GM21390 (cell line): Measurements from ENCODE around the gene WWOX.

Experiments used
- ATAC-seq: cut with Tn5 transposase; IDR thresholded peaks from one replicate; pipeline ENCODE4 v1.9.1; 2021; ENCODE audit not compliant: unreplicated experiment

Gene WWOX

DNA sequence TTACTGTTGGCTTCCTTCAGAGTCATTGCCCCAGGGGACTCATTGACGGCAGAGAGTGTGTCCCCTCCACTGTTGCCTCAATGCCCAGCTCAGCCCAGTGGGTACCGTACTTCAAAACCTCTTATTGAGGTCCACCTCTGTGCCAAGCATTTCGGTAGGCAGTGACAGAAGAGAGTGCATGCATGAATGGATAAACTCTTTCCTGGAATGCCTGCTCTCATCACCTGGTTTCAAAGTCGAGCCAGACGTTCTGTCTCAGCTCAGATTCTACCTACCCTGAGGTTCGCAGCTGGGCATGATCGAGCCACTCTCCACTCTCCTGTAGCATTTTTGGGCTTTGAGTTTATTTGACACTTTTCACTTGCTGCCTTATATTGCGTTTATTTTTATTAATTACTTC, 854.1 kb downstream of the WWOX start:
- ATAC-seq, result no peak

DNA sequence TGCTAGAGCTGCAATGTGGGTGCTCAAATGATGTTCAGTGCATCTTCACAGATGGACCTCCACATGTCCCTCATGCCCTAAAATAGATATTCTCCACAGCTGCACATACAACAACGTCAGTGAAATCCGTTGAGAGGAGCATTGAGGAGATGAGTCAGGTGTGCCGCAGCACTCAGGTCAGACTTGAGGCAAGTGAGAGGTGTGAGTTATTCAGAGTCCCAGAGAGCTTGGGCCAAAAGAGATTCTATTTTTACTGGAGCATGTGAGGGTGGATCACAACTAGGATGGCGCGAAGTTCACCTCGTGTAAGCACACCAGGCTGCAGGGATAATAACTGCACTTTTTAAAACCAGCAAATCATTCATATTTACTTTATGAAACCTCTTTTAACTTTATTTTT, 855.8 kb downstream of the WWOX start:
- ATAC-seq, result no peak

DNA sequence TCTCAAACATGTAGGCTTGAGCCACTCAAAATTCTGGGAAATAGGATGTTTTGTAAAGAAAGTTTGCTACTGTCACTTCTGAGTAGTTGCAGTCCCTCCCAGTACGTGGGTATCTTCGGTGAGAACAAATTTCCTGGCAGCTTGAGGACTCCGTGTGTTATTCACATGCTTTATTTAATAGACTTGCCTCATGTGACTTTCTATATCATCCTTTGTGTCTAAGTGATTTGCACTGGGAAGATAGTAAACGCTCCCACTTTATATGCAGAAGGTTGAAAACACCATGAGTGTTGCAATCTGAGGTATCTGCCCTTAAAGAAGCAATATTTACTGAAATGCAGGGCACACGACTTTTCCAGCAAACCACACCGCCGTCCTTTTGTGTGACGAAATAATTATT, 857.4 kb downstream of the WWOX start:
- ATAC-seq, result no peak

DNA sequence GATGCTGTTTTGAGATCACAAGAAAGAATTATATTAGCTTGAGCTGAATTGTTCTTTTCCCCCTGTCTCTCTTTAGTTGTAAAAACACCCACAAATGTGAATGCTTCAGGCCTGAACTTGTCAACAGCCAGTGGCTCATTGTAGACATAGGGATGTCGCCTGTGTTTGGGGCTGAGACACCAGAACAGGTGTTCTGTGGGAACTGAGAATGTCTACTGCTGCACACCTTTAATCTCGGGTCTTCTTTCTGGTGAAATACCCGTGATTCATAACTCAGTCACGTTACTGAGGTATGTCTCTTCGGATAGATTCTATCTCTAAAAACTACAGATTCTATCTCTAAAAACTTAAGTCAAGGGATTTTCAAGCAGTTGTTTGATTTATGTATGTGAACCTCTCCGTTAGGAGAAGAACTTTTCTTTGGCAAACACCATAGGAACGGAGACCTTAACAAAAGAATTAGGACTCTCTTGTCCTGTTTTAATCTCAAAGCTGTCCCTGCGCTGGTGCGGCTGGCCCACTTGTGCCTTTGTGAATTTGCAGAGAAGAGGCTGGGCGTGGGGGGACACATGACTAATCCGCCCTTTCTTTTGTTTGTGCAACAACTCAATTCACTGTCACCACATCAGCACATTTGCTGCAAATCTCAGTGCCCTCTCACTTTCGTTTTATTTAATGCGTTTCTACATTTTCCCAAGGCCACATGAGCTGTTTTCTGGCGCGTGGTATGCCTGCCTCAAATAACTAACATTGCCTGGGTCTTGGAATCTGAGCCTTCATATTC, 858.1 kb downstream of the WWOX start:
- no peak for ATAC-seq

DNA sequence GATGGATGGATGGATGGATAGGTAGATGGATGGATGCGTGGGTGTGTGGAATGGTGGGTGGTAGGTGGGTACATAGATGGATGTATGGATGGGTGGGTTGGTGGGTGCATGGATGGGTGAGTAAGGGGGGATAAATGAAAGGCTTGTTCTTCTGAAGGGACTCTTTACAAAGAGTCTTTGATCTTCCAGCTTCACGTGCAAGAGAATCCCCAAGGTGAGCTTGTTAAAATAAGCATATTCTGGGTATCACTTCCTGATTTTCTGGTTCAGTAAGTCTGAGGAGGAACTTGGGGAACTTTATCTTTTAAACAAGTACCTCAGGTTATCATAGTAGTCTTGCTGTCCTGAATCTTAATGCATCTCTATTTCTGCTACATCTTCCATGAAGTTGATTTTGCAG, 862.0 kb downstream of the WWOX start:
- peak; percentile 53 for ATAC-seq

DNA sequence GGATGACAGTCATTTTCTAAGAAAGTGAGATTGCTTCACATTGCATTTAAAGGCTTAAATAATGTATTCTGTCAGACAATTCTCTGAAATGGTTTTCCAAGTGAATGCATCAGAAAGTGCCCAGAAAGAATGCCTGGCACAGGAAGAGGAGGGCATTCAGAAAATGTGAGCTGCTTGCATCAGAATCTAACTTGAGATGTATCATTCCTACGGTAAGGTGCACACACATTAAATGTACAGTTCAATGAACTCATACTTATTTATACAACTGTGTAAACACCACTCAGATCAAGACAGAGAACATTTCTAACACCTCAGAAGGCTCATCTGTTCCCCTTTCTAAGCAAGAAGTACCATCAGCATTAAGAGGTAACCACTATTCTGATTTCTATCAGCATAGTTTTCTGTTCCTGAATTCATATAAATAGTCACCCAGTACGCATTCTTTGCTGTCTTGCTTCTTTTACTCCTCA, 863.0 kb downstream of the WWOX start:
- peak; percentile 93 for ATAC-seq

DNA sequence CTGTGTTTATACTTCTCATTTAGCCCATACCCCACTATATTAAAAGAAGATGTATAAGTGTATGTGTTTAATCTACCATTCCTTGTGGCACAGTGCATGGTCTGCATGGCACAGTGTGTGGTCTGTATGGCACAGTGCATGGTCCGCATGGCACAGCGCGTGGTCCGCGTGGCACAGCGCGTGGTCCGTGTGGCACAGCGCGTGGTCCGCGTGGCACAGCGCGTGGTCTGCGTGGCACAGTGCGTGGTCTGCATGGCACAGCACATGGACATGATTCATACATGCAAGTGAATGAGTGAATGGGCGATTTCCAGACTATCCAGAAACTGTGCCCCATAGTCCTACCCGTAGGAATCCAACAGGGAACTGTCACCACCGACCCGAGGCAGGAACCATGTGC, 868.5 kb downstream of the WWOX start:
- ATAC-seq, result no peak

DNA sequence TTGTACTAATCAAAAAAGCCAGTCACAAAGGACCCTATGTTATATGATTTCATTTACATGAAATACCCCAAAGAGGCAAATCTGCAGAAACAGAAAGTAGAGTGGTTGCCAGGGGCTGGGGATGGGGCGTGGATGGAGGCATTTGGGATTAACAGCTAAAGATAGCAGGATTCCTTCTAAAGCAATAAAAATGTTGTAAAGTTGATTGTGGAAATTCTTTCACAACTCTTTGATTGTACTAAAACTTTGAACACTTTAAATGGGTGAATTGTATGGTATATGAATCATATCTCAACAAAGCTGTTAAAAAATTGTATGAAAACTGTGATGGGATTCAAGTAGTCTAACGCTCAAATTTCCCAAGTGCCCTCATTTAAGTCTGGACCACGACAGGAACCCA, 870.3 kb downstream of the WWOX start:
- ATAC-seq, result no peak

DNA sequence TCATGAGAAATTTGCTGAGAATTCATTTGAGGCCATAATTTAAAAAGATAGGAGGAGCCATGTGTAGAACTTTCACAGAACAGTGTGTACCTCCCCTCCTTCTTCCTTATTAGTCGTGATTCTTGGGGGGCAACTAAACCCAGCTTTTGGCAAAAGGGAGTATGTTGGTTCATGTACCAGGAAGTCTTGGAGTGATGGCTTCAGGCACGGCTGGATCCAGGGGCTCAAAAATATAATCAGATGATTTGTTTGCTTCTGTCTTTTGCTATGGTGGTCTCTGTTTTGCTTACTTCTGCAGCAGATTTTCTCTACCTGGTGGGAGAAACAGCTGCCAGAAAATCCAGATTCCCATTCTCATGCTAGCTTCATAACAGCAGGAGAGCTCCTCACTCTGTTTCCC, 871.2 kb downstream of the WWOX start:
- no peak for ATAC-seq

DNA sequence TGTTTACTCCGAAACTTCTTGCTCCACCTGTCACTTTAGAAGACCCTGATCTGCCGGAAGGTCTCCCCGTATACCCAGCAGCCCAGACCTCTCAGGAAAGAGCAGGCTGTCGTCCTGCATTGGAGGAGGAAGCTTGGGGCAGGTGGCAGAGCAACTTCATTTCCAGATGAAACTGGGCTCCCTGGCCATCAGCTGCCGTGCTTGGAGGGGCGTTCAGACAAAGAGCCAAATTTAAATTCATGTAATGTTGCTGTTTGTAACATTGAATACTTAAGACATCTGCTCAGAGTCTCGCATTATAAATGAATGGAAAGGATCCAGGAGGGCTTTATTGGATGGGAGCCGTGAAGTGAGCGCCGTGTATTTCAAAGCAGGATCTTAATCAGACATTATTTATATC, 872.6 kb downstream of the WWOX start:
- no peak for ATAC-seq

DNA sequence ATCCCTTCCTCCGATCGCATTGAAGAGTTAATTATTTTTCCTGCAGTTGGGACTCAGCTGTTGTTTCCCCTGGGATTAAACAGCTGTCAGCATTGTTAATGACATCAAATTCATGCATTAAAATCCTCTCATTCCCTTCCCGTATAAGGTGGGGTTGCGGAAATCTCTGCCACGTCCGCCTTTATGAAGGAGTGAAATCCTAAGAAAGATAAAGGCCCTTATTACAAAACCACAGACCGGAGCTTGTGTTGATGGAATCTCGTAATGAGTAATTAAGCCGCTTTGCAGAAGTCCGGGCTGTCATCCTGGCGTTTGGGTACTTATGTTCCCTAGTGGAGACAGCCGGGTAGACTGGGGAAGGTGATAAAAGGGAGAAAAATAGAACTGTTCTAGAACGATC, 873.5 kb downstream of the WWOX start:
- ATAC-seq, result no peak

DNA sequence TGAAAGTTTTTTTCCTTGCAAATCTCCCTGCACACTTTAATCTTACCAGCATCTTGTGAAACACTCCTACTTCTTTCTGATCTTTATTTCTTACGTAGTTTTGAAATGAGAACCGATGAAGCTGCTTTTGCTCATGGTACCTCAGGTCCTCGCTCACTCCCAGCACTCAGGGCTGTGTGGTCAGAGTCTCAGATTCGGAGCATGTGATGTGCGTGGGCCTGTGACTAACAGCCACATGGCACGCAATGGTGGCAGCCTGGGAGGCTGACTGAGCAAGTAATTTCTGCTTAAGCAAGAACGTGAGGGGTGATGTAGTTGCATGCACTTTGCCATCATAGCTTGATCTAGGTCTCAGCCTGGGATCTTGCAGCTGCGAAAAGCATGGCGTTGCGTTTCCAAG, 876.8 kb downstream of the WWOX start:
- ATAC-seq, result no peak

DNA sequence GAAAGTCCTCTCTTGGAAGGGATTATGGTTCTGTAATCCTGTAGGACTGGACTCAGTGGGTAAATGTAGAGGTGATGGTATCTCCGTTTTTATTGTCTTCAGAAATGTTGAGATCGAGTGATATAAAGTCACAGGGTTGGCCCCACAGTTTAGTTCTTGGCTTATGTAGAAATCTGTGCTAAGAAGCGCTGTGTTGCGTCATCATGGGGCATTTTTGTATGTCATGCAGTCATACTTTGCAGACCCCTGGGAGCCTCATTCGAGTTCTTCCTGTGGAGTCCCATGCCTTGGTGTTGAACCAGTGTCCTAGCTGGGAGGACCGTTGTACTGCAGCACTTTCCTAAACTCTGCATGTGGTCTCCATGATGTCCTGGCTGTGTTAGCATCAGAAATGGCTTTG, 881.4 kb downstream of the WWOX start:
- ATAC-seq, result no peak

DNA sequence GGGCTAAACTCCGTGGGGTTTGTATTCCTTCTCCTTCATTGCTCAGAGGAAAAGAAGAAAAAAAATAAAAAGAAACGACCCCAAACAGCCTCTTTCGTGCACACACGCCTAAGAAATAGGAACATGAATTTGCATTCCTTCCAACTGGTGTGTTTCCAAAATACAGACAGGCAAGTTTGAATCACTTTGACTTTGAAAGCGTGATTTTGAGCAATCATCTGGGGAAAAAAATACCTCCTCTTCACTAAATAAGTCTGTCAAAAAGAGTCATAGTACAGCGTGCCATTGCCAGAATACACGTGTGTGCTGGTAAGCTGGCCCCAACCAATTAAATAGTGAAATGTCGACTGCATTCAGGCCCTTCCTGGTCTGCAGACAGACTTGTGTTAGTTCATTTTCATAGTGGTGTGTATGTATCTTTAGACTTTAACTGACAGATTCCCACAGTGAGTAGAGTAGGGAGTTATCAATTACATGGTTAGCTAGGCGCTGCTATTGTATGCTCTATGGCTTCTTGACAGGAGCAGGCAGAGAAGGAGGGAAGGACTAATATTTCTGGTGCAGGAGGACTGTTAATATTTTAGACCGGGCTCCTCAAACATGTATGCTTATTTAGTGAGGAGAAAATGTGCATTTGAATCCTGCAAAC, 882.8 kb downstream of the WWOX start:
- no peak for ATAC-seq

DNA sequence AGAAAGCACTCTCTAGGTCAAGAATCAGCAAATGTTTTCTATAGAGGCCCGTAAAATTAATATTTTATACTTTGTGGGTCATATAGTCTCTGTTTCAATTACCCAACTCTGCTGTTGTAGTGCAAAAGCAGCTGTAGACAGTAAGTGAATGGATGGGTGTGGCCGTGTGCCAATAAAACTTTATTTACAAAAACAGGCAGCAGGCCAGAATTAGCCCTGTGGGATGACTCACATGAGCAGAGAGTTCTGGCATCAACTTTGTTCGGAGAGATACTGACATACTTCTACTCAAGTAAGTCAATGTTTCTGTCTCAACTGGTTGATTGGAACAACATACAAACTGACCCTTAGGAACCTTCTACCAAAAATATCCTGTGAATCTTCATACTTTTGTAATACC, 884.9 kb downstream of the WWOX start:
- no peak for ATAC-seq

DNA sequence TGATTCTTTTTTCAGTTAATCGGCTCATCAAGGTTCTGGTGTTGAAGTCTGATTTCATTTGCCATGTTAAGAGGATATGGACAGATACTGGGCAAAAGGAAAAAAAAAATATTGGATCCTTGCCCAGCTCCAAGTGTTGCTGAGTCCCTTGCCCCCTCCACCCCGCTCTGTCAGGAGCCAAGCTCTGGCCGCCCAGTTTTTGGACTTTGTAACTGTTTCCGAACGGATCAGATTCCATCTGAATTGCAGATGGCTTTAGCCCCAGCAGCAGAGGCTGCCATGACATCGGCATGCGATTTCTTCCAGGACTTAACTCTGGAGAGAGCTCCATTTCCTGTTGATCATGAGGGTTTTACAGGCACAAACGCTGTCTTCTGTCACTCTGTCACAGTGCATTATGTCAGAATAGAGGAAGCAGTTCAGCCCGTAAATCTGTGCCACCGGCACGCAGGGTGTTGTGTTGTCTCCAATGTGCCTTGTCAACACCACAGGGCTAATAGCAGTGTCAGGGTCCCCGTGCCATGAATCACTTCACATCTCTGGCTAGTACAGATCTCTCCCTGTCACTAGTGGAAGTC, 885.5 kb downstream of the WWOX start:
- ATAC-seq, result no peak

DNA sequence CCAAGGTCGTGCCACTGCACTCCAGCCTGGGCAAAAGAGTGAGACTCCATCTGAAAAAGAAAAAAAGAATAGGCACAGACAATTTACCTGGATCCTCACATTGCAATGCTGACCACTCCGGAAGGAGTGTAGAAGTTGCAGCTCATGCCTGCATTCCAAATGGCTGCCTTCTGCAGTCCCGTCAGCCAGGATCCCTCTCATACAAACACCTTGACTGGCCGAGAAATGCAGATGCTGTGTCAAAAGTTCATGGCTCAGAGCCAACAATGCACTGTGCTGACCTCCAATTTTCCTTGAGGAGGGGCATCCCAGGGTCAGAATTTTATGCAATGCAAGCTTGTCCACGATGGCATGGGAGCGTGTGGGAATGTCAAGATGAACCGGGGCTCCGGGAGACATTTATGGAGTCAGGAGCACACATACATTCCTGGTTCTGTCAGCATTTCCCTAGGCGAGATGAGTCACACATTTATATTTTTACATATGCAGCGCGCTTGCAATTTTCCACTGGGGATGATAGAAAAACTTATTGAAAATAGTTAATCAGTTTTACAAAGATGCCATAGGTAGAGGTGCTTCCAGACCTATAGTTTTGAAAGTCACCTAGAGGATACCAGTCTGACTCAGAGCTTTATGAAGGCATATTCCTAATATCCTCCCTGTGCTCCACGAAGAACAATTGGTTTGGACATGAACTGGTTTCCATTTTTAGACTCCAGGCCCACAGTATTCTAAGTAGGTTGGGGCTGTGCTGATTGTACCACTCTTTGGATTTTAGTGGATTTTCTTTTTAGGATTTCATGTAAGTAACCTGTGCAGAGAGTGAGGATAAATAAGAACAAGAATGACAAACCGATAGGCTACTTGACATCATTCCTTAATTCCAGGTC, 886.5 kb downstream of the WWOX start:
- no peak for ATAC-seq

DNA sequence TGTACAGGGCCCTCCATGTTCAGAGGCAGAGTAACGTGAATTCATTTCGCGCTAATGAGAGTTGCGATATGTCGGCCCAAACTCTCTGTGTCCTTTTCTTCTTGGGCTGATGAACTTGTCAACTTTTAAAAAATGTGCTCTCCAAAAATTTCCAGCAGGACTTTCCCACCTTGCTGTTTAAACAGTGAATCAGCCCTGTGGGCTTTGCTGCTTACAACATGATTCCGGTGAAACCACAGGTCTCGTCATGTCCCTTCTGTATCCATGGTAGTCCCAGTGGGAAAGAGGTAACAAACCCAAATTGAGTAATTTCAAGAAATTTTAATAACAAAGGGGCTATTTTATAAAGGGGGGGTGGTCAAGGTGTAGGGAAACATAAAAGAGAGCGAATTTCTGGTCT, 888.2 kb downstream of the WWOX start:
- no peak for ATAC-seq

DNA sequence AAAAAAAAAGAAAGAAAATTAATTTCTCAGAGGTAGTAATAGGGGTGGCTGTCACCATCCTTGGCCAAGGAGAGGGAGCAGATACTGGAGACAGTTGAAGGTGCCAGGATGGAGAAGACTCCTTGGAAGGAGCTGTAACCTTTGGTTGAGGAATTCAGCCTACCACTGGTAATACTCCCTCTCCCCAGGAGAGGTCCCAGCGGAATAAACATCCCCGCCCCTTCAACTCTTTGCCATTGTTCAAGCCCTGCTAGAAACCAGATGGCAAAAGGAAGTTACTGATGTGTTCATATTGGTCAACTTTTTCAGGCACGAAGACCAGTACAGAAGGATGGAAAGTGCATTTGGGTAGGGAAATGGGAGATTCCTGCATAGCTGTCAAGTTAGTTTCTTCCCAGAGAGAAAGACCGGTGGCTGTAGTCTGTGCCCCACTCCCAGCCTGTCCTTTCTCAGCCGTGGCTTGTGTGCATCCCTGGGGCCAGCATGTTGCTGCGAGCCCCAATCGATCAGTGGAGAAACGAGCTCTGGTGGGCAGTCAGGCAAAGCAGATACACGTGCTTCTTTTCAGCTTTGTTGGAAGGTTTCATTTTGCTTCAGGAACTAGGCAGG, 889.0 kb downstream of the WWOX start:
- no peak for ATAC-seq

DNA sequence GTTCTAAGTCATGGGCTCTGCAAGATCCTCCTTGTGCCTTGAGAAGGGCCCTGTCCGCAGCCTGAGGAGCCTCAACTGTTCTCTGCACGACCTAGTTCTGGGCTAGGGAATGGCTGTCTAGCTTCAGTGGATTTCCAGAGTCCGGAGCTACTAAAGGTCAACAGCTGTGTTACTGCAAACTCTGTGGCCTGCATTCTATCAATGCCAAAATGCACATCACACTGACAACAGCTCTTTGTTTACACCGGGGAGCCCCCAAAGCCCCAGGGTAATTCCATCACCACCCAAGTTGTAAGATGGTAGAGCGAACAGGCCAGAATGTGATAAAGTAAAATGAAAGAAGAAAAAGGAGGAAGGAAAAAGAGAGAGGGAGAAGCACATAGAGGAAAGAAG, 890.9 kb downstream of the WWOX start:
- ATAC-seq, result no peak

DNA sequence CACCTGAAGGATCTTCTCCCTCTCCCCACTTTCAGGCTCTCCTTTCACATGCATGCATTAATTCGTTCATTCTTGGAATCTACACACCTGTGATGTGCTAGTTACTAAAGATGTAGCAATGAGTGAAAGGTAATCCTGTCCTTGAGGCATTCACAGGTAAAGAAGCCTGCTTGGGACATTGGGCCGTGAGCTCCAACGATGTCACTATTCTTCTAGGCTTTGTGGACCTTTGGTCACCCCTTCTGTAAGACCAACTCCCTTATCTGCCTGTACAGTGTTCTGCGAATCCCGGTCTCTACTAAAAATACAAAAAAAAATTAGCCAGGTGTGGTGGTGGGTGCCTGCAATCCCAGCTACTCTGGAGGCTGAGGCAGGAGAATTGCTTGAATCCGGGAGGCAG, 892.5 kb downstream of the WWOX start:
- ATAC-seq, result no peak
